Osteoblast (primary cell): ENCODE data around the gene ZFX. TPM values are rescaled to one million over a fixed set of nuclear protein-coding genes. Genes with fewer than 3 reads are reported as not detected.

Experiments
- DNase-seq: peaks from one replicate; pipeline ENCODE4 v3.0.0; 2011; ENCODE audit warnings: low spot score, mixed read lengths; ENCODE audit not compliant: insufficient read length; ENCODE audit errors: missing footprints
- H2AFZ ChIP-seq: 2 replicates; pipeline ENCODE4 v1.6.0; 2011; ENCODE audit warnings: mild to moderate bottlenecking, low read length
- H3K27ac ChIP-seq: 2 replicates; pipeline ENCODE4 v1.5.1; 2011; ENCODE audit warnings: mild to moderate bottlenecking, low read depth, low read length, moderate library complexity
- H3K27me3 ChIP-seq: 2 replicates; pipeline ENCODE4 v1.6.0; 2012; ENCODE audit warnings: mild to moderate bottlenecking, control low read depth, inconsistent platforms, low read length, moderate library complexity; ENCODE audit not compliant: insufficient read depth
- H3K36me3 ChIP-seq: 2 replicates; pipeline ENCODE4 v1.5.1; 2011; ENCODE audit warnings: mild to moderate bottlenecking, low read length, control low read depth, moderate library complexity; ENCODE audit not compliant: insufficient read depth
- H3K4me1 ChIP-seq: 2 replicates; pipeline ENCODE4 v1.5.1; 2011; ENCODE audit warnings: mild to moderate bottlenecking, low read length, control low read depth, moderate library complexity; ENCODE audit not compliant: insufficient read depth
- H3K4me2 ChIP-seq: 2 replicates; pipeline ENCODE4 v1.6.0; 2011; ENCODE audit warnings: mild to moderate bottlenecking, low read length; ENCODE audit not compliant: insufficient read depth
- H3K4me3 ChIP-seq: fragments of 200-600 bp; sonication (generic); 3 replicates; pipeline ENCODE4 v1.5.1; 2012; ENCODE audit warnings: mild to moderate bottlenecking, low read length, inconsistent platforms; ENCODE audit not compliant: insufficient read depth
- H3K79me2 ChIP-seq: 2 replicates; pipeline ENCODE4 v1.6.0; 2012; ENCODE audit warnings: mild to moderate bottlenecking, low read length, control low read depth, inconsistent platforms; ENCODE audit not compliant: insufficient read depth
- H3K9me3 ChIP-seq: 2 replicates; pipeline ENCODE4 v1.5.1; 2011; ENCODE audit warnings: low read depth, low read length, control low read depth
- H4K20me1 ChIP-seq: 2 replicates; pipeline ENCODE4 v1.6.0; 2012; ENCODE audit warnings: mild to moderate bottlenecking, low read length, control low read depth; ENCODE audit not compliant: insufficient read depth
- CTCF ChIP-seq: IDR thresholded peaks from 2 replicates; pipeline ENCODE4 v1.5.1; 2011; ENCODE audit warnings: mild to moderate bottlenecking, low read depth, low read length, moderate library complexity; ENCODE audit errors: extremely low read depth
- total RNA-seq: library from RNA; depleted of rRNA; stranded (reverse); fragments of >200 nt; gene quantifications from 2 replicates; pipeline ENCODE4 v1.2.3, GENCODE V29; 2012

The ZFX gene
- total RNA-seq, 1 donor, result 50.7 TPM

GRCh38 chrX:24189490-24189889 is 40.0 kb downstream of the ZFX start:
- Histone ChIP-seq H2AFZ (no peak overlapping the region), H3K79me2 (peaks cover 99% of the 10 kb centered on the region), H3K4me1 (peaks cover 4% of the 10 kb centered on the region), H3K27ac (no peak overlapping the region), H3K4me3 (no peak overlapping the region), H3K27me3 (no peaks in the 10 kb centered on the region), H3K4me2 (no peak overlapping the region), H3K9me3 (no peaks in the 10 kb centered on the region), H3K36me3 (peaks cover 17% of the 10 kb centered on the region), H4K20me1 (peaks cover 71% of the 10 kb centered on the region)
- no peak for DNase-seq
- TF ChIP-seq CTCF, result no peak

GRCh38 chrX:24190500-24191156 is 41.1 kb downstream of the ZFX start:
- TF ChIP-seq CTCF, result no peak
- no peak overlapping the region for H2AFZ ChIP-seq
- H3K27ac ChIP-seq, result no peak overlapping the region
- H3K4me1 ChIP-seq, result peaks cover 4% of the 10 kb centered on the region
- no peak overlapping the region for H3K4me2 ChIP-seq
- H3K27me3 ChIP-seq, result no peaks in the 10 kb centered on the region
- peaks cover 68% of the 10 kb centered on the region for H4K20me1 ChIP-seq
- peaks cover 17% of the 10 kb centered on the region for H3K36me3 ChIP-seq
- peaks cover 98% of the 10 kb centered on the region for H3K79me2 ChIP-seq
- DNase-seq, result no peak
- no peaks in the 10 kb centered on the region for H3K9me3 ChIP-seq
- no peak overlapping the region for H3K4me3 ChIP-seq

- peaks cover 96% of the 10 kb centered on the region for H3K79me2 ChIP-seq
- DNase-seq, result no peak
- H3K27me3 ChIP-seq, result no peaks in the 10 kb centered on the region
- no peaks in the 10 kb centered on the region for H3K9me3 ChIP-seq
- H2AFZ ChIP-seq, result no peak overlapping the region
- H3K27ac ChIP-seq, result no peak overlapping the region
- peaks cover 67% of the 10 kb centered on the region for H4K20me1 ChIP-seq
- TF ChIP-seq CTCF, result no peak
- H3K36me3 ChIP-seq, result peaks cover 7% of the 10 kb centered on the region
- H3K4me3 ChIP-seq, result no peak overlapping the region
- no peak overlapping the region for H3K4me2 ChIP-seq
- no peaks in the 10 kb centered on the region for H3K4me1 ChIP-seq
These were observed 47.0 kb downstream of the ZFX start for GRCh38 chrX:24196509-24196908.

- TF ChIP-seq CTCF, result no peak
- Histone ChIP-seq H3K27ac (no peak overlapping the region), H4K20me1 (peaks cover 69% of the 10 kb centered on the region), H3K79me2 (peaks cover 97% of the 10 kb centered on the region), H3K4me3 (no peak overlapping the region), H3K36me3 (peaks cover 8% of the 10 kb centered on the region), H3K27me3 (no peaks in the 10 kb centered on the region), H3K9me3 (no peaks in the 10 kb centered on the region), H2AFZ (no peak overlapping the region), H3K4me2 (no peak overlapping the region), H3K4me1 (no peaks in the 10 kb centered on the region)
- no peak for DNase-seq
These were observed 48.6 kb downstream of the ZFX start for GRCh38 chrX:24198101-24198500.
